Stimulated activated memory B cell treated with anti-CD40 and anti-IgM and Interleukin-4, amounts not matched to agents 10 μg/mL and 1 μg/mL and 100 μg/mL, for 72 hours (primary cell): ENCODE data around the gene GATC.
"Not testable (repeated sequence)": the region's sequence is repeated elsewhere in the genome, so short reads cannot be mapped to it uniquely, and the experiment has no call there.

Source experiments
- ATAC-seq: fragments of 150-1000 bp; cut with Tn5 transposase; 2 replicates; pipeline ENCODE4 v1.10.0; 2021
- H3K27ac Mint-ChIP-seq: one replicate; pipeline ENCODE4 v1.8.0; 2022; ENCODE audit warnings: mild to moderate bottlenecking, mixed read lengths
- H3K27me3 Mint-ChIP-seq: one replicate; pipeline ENCODE4 v1.8.0; 2022; ENCODE audit warnings: mixed read lengths
- H3K36me3 Mint-ChIP-seq: one replicate; pipeline ENCODE4 v1.8.0; 2022; ENCODE audit warnings: mixed read lengths
- H3K4me1 Mint-ChIP-seq: one replicate; pipeline ENCODE4 v1.8.0; 2022; ENCODE audit warnings: mixed read lengths
- H3K4me3 Mint-ChIP-seq: one replicate; pipeline ENCODE4 v1.8.0; 2022; ENCODE audit warnings: mild to moderate bottlenecking, moderate library complexity, mixed read lengths
- H3K9me3 Mint-ChIP-seq: one replicate; pipeline ENCODE4 v1.8.0; 2022; ENCODE audit warnings: mixed read lengths

The GATC gene

GRCh38 chr12:120422892-120423456 is 23.3 kb upstream of the GATC start:
- Mint-ChIP-seq H3K4me1 (peaks cover 7% of the 10 kb centered on the region), H3K27ac (no peak overlapping the region), H3K36me3 (no peaks in the 10 kb centered on the region), H3K4me3 (no peak overlapping the region), H3K27me3 (no peaks in the 10 kb centered on the region), H3K9me3 (no peaks in the 10 kb centered on the region)
- no peak for ATAC-seq

GRCh38 chr12:120425797-120426196 is 20.4 kb upstream of the GATC start:
- H3K4me1 Mint-ChIP-seq = peaks cover 13% of the 10 kb centered on the region
- no peak for ATAC-seq

GRCh38 chr12:120428597-120429229 is 17.5 kb upstream of the GATC start:
- Mint-ChIP-seq H3K27ac (no peak overlapping the region), H3K36me3 (no peaks in the 10 kb centered on the region), H3K9me3 (no peaks in the 10 kb centered on the region), H3K27me3 (peaks cover 24% of the 10 kb centered on the region), H3K4me1 (peaks cover 13% of the 10 kb centered on the region), H3K4me3 (no peak overlapping the region)
- ATAC-seq = no peak

More at GRCh38 chr12:120425797-120426196, 20.4 kb upstream of the GATC start:
- Mint-ChIP-seq H3K27ac (no peak overlapping the region), H3K36me3 (no peaks in the 10 kb centered on the region), H3K27me3 (peaks cover 24% of the 10 kb centered on the region), H3K9me3 (no peaks in the 10 kb centered on the region), H3K4me3 (no peak overlapping the region)

- no peak overlapping the region for H3K4me3 Mint-ChIP-seq
- no peaks in the 10 kb centered on the region for H3K36me3 Mint-ChIP-seq
- no peaks in the 10 kb centered on the region for H3K9me3 Mint-ChIP-seq
- ATAC-seq = no peak
- no peak overlapping the region for H3K27ac Mint-ChIP-seq
- peaks cover 24% of the 10 kb centered on the region for H3K27me3 Mint-ChIP-seq
- H3K4me1 Mint-ChIP-seq = peaks cover 13% of the 10 kb centered on the region
Measured at GRCh38 chr12:120429368-120429767, 16.9 kb upstream of the GATC start.

- no peak overlapping the region for H3K4me3 Mint-ChIP-seq
- no peak for ATAC-seq
- H3K27me3 Mint-ChIP-seq = peaks cover 24% of the 10 kb centered on the region
- H3K27ac Mint-ChIP-seq = no peak overlapping the region
- H3K36me3 Mint-ChIP-seq = peaks cover under 1% of the 10 kb centered on the region
- peaks cover 13% of the 10 kb centered on the region for H3K4me1 Mint-ChIP-seq
- no peaks in the 10 kb centered on the region for H3K9me3 Mint-ChIP-seq
Measured at GRCh38 chr12:120432772-120433525, 13.3 kb upstream of the GATC start.

- Mint-ChIP-seq H3K4me1 (peaks cover 28% of the 10 kb centered on the region), H3K36me3 (peaks cover 8% of the 10 kb centered on the region), H3K9me3 (no peaks in the 10 kb centered on the region), H3K27me3 (no peaks in the 10 kb centered on the region), H3K4me3 (peak within 1 kb of the TSS; percentile 95), H3K27ac (peak within 1 kb of the TSS; percentile 86)
- ATAC-seq = peak; percentile 99
Measured at GRCh38 chr12:120437735-120438494, 8.3 kb upstream of the GATC start, which contains the start of gene COX6A1. Gene COX6A1 (plus strand): TSS chr12:120438113. CDS start chr12:120438127, 14 bp downstream.

- Mint-ChIP-seq H3K4me3 (peak overlapping the region; percentile 95), H3K9me3 (no peaks in the 10 kb centered on the region), H3K36me3 (peaks cover 8% of the 10 kb centered on the region), H3K4me1 (peaks cover 25% of the 10 kb centered on the region), H3K27ac (peak overlapping the region; percentile 86), H3K27me3 (no peaks in the 10 kb centered on the region)
- peak; percentile 1 for ATAC-seq
Measured at GRCh38 chr12:120438495-120439198, 7.6 kb upstream of the GATC start.

- Mint-ChIP-seq H3K27me3 (no peaks in the 10 kb centered on the region), H3K27ac (no peak overlapping the region), H3K4me1 (peaks cover 26% of the 10 kb centered on the region), H3K36me3 (peaks cover 8% of the 10 kb centered on the region), H3K9me3 (no peaks in the 10 kb centered on the region), H3K4me3 (peak overlapping the region; percentile 48)
- ATAC-seq = peak; percentile 61
Measured at GRCh38 chr12:120439646-120440247, 6.5 kb upstream of the GATC start.

- H3K27me3 Mint-ChIP-seq = no peaks in the 10 kb centered on the region
- no peak for ATAC-seq
- peaks cover 39% of the 10 kb centered on the region for H3K4me1 Mint-ChIP-seq
- no peaks in the 10 kb centered on the region for H3K36me3 Mint-ChIP-seq
- H3K9me3 Mint-ChIP-seq = no peaks in the 10 kb centered on the region
- peak overlapping the region; percentile 92 for H3K27ac Mint-ChIP-seq
- H3K4me3 Mint-ChIP-seq = peak overlapping the region; percentile 86
Measured at GRCh38 chr12:120444676-120445075, 1.6 kb upstream of the GATC start.

- H3K4me1 Mint-ChIP-seq = peaks cover 30% of the 10 kb centered on the region
- ATAC-seq, H3K27me3 Mint-ChIP-seq, H3K36me3 Mint-ChIP-seq, H3K9me3 Mint-ChIP-seq: not testable (repeated sequence)
- peak overlapping the region; percentile 86 for H3K4me3 Mint-ChIP-seq
- H3K27ac Mint-ChIP-seq = peak overlapping the region; percentile 92
Measured at GRCh38 chr12:120446844-120447178, 567 bp downstream of the GATC start.

GRCh38 chr12:120447992-120448391 is 1.7 kb downstream of the GATC start:
- peak overlapping the region; percentile 86 for H3K4me3 Mint-ChIP-seq
- ATAC-seq = no peak
- no peaks in the 10 kb centered on the region for H3K9me3 Mint-ChIP-seq
- H3K36me3 Mint-ChIP-seq = no peaks in the 10 kb centered on the region
- no peaks in the 10 kb centered on the region for H3K27me3 Mint-ChIP-seq
- peak overlapping the region; percentile 92 for H3K27ac Mint-ChIP-seq
- H3K4me1 Mint-ChIP-seq = peaks cover 30% of the 10 kb centered on the region

GRCh38 chr12:120452524-120452923 is 6.3 kb downstream of the GATC start:
- H3K9me3 Mint-ChIP-seq, H3K4me3 Mint-ChIP-seq, ATAC-seq, H3K27me3 Mint-ChIP-seq, H3K27ac Mint-ChIP-seq: not testable (repeated sequence)
- peaks cover 24% of the 10 kb centered on the region for H3K4me1 Mint-ChIP-seq
- peaks cover 24% of the 10 kb centered on the region for H3K36me3 Mint-ChIP-seq

GRCh38 chr12:120453060-120453750 is 7.0 kb downstream of the GATC start:
- Mint-ChIP-seq H3K4me3 (no peak overlapping the region), H3K27ac (peak overlapping the region; percentile 19), H3K27me3 (no peaks in the 10 kb centered on the region), H3K36me3 (peaks cover 24% of the 10 kb centered on the region), H3K4me1 (peaks cover 17% of the 10 kb centered on the region), H3K9me3 (no peaks in the 10 kb centered on the region)
- no peak for ATAC-seq

GRCh38 chr12:120453977-120454376 is 7.7 kb downstream of the GATC start:
- Mint-ChIP-seq H3K4me1 (peaks cover 14% of the 10 kb centered on the region), H3K9me3 (no peaks in the 10 kb centered on the region), H3K27ac (peak overlapping the region; percentile 19), H3K36me3 (peaks cover 25% of the 10 kb centered on the region), H3K4me3 (no peak overlapping the region), H3K27me3 (no peaks in the 10 kb centered on the region)
- peak; percentile 60 for ATAC-seq
